ENCODE measurements around the gene ADAMTSL1.

Gene ADAMTSL1

DNA sequence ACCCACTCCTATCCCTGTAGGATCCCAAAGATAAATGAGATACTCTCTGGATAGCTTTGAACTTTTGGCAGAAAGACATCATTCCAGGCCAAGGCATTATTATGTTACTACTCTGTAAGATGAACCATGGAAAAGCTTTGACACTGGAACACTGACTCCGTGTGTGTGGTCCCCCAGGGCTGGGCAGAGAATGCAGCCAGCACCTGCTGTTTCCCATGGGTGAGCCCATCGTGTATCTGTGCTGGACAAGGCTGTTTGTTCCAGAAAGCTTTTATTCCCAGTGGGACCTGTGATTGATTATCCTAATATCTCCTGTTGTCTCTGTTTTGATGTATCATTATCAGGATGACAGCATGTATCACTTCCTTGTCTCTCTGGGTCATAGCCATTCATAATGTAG lies 304.2 kb downstream of the ADAMTSL1 start:
- TF ChIP-seq, protein P1, sequence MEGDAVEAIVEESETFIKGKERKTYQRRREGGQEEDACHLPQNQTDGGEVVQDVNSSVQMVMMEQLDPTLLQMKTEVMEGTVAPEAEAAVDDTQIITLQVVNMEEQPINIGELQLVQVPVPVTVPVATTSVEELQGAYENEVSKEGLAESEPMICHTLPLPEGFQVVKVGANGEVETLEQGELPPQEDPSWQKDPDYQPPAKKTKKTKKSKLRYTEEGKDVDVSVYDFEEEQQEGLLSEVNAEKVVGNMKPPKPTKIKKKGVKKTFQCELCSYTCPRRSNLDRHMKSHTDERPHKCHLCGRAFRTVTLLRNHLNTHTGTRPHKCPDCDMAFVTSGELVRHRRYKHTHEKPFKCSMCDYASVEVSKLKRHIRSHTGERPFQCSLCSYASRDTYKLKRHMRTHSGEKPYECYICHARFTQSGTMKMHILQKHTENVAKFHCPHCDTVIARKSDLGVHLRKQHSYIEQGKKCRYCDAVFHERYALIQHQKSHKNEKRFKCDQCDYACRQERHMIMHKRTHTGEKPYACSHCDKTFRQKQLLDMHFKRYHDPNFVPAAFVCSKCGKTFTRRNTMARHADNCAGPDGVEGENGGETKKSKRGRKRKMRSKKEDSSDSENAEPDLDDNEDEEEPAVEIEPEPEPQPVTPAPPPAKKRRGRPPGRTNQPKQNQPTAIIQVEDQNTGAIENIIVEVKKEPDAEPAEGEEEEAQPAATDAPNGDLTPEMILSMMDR (conservative IDR thresholded peaks at IDR 0.05; ENCODE audit: low read depth, low read length) = no peak
- no peak for DNase-seq (ENCODE audit: low read depth)
- H3K4me3 ChIP-seq (ENCODE audit: low read length) = no peak overlapping the region

DNA sequence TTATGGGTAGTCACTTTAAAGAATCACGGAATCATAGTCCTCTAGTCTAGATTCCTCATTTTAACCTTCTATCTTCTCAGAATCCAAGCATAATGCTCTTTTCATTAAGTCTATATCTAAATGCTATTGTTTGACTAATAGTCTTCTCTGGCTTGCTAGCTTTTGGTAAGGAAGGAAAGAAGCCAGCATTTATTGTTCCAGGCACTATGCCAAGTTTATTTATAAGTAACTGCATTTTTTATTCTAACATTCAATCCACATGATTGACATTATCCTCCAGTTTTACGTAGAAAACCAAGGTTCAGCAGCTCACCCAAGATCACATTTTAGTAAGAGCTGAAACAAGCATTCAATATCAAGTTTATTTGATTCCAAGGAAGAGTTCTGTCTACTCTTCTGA lies 304.9 kb downstream of the ADAMTSL1 start:
- no peak for DNase-seq (ENCODE audit: low read depth)
- TF ChIP-seq, protein P1 (conservative IDR thresholded peaks at IDR 0.05; ENCODE audit: low read depth, low read length) = no peak
- H3K4me3 ChIP-seq (ENCODE audit: low read length) = no peak overlapping the region

DNA sequence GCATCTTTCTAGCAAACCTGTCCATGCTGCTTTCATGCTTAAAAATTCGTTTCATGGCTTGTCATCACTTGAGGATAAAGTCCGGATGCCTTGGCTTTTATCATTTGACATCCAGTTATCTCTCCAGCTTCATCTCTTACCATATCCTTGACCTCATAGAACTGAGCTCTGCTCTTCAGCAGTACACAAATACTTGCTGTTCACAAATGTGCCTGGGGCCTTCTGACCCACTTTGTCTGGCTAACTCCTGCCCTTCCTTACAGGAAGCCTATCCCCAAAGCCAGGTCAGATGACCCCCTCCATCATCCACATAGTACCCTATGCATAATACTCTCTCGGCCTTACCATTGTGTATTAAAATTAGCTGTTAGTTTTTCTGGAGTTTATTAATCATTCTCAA lies 310.0 kb downstream of the ADAMTSL1 start:
- H3K4me3 ChIP-seq (ENCODE audit: low read length) = no peak overlapping the region
- DNase-seq (ENCODE audit: low read depth) = no peak
- TF ChIP-seq, protein P1 (conservative IDR thresholded peaks at IDR 0.05; ENCODE audit: low read depth, low read length) = no peak

DNA sequence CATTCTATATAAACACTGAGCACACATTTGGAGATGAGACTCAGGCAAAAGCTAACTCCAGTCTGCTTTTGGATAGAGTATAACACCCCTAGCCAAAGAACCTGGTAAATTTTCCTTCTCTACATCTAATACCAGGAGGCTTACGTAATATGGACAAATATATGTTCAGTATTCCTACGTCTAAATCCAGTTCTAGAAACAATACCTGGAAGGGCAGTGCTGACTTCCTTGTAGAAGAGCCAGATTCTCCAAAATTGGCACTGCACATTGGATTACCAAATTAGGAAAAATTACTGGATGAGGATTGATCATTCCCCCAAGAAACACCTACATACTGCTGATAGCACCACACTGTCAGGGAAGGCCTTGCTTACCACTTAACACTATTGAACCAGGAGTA lies 311.7 kb downstream of the ADAMTSL1 start:
- no peak for DNase-seq (ENCODE audit: low read depth)
- TF ChIP-seq, protein P1 (conservative IDR thresholded peaks at IDR 0.05; ENCODE audit: low read depth, low read length) = no peak
- no peak overlapping the region for H3K4me3 ChIP-seq (ENCODE audit: low read length)

DNA sequence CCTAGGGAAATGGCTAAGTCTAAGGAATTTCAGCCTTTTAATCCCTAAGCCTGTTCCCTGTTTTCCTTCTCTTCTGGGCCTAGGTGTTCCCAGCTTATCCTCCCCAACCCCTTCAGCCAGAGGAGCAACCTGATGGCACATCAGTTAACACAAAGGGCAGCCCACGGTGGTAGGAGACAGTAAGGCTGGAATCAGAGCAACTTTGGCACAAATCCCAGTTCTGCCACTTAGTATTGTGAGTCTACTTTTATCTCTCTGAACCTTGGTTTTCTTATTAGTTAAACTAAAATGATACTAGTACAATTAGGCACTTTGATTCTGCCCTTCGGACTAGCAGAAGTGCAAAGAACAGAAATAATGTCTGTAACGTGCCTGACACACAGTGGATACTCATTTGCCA lies 312.2 kb downstream of the ADAMTSL1 start:
- TF ChIP-seq, protein P1 (conservative IDR thresholded peaks at IDR 0.05; ENCODE audit: low read depth, low read length) = no peak
- no peak for DNase-seq (ENCODE audit: low read depth)
- H3K4me3 ChIP-seq (ENCODE audit: low read length) = no peak overlapping the region

DNA sequence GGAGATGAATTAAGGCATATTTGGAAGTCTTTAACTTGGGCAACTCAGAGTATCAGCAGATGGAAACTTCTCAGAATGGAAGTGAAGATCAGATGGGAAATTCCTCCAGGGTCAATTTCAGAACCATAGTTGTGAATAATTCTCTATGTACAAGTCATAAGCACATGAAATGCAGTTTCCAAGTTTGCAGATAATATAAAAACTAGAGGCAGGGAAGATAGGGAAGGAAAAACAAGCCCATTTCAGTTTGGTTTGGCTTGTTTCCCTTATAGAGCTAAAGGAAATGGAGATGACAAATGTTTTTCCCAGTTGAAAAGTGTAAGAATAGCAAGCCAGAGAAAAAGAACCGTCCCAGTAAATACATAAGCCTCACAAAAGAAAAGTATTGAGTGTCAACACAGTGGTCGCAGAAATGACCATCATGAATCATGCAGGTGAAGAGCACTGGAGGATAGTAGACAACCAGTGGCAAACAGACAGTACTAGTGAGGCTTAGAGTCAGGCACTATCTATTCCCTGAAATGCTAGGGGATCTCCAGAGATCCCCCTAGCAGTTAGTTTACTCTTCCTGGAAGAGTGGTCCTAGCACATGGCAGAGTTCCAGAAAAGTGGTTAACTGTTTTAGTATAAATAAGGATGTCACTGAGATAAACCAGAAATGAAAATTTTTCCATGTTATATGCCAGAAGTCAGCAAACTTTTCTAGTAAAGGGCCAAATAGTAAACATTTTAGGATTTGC lies 313.1 kb downstream of the ADAMTSL1 start:
- H3K4me3 ChIP-seq (ENCODE audit: low read length) = no peak overlapping the region
- TF ChIP-seq, protein P1 (conservative IDR thresholded peaks at IDR 0.05; ENCODE audit: low read depth, low read length) = no peak
- no peak for DNase-seq (ENCODE audit: low read depth)

DNA sequence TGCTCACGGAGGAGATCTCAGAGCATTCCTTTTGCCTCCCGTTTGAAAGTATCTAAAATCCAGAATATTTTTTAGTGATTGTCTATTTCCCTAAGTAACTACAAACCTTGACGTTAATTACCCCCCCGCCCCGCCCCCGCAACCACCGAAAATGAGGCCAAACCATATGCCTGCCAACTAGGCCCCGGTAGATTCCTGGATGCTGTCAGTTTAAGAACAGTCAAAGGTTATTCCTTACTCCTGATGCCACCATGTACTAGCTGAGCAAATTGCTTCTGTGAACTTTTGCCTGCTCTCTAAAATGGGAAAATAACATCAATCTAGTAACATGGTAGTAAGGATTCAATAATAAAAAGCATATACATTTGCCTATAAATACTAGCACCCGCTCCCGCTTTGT lies 314.3 kb downstream of the ADAMTSL1 start:
- no peak overlapping the region for H3K4me3 ChIP-seq (ENCODE audit: low read length)
- TF ChIP-seq, protein P1 (conservative IDR thresholded peaks at IDR 0.05; ENCODE audit: low read depth, low read length) = no peak
- no peak for DNase-seq (ENCODE audit: low read depth)
